Breast epithelium (tissue), 3 donors: ENCODE data around the gene LRRC37A.

ENCODE experiments used
- CTCF ChIP-seq, 3 donors: fragments of 450-650 bp; IDR thresholded peaks; one replicate each; pipeline ENCODE4 v1.5.1; 2016 to 2017; ENCODE audit warnings: antibody characterized with exemption in 3 of 3, mild to moderate bottlenecking in 3 of 3, moderate library complexity in 3 of 3
- POLR2A ChIP-seq: fragments of 450-650 bp; IDR thresholded peaks from one replicate; pipeline ENCODE4 v1.6.1; 2016; ENCODE audit warnings: antibody characterized with exemption, mild to moderate bottlenecking, moderate library complexity
- POLR2AphosphoS5 ChIP-seq, 3 donors: sonication (generic); formaldehyde crosslinking; IDR thresholded peaks; one replicate each; pipeline ENCODE4 v1.6.1; 2017; ENCODE audit warnings: antibody characterized with exemption in 3 of 3

GRCh38 chr17:46266656-46267544, 28.0 kb upstream of the LRRC37A start:
- TF ChIP-seq CTCF (IDR thresholded peaks at IDR 0.05), result peak in 1 of 3 donors; percentile 9
- no peak for TF ChIP-seq POLR2A
- TF ChIP-seq POLR2AphosphoS5 (IDR thresholded peaks at IDR 0.05), result no peak
